Hypothalamus (tissue), 51 donors: ENCODE results near the gene TRIM10.
"Not testable (repeated sequence)": the region's sequence is repeated elsewhere in the genome, so short reads cannot be mapped to it uniquely, and the experiment has no call there.

Experiments
- DNase-seq, 51 donors: peaks; one replicate each; lab custom pipeline; 2025; lab: John Stamatoyannopoulos, UW

The TRIM10 gene

GRCh38 chr6:30131947-30132497 lies 29.0 kb downstream of the TRIM10 start:
- no peak for DNase-seq

DNA sequence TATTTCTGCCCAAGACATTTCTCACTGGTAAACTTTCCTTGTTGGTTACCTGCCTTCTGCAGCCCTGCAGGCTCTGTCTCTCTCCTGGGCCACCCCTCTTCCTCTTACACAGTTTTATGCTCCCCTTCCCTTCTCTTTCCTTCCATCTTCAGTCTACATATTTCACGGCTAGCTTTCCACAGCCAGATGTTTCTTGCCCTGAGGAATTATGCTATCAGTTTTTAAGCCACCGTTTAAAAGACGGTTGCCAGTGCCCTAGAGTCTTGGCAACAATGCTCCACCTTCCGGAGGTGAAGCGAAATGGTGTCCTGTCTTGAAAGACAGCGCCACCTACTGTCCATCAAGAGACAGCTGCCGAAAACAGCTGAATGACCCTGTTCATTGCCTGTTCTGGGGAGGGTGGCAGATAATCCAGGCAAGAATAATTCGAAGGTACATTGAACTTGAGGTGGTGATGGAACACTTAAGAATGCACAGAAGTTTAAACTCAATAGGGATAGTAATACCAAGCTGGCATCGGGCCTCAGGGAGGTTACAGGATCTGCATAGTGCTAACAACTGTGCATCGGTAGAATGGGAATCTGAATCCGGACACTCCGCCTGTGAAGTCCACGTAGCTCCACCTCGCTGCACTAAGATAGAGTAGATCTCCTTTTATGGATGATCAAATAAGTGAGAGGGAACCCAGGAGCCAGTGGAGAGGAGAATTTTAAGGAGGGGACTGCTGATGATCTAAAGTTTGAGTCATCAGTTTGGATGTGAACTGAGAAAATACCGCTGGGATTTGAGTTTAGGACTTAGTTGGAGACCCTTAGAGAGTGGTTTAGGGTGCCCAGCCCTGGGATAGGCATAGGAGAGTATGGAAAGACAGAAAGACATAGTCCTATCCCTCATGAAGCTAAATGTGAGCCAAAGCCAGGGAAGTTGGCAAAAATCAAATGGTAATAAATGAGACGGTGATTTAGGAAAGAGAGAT lies 29.8 kb downstream of the TRIM10 start:
- peak in 36 of 51 donors; percentile 1 to 74 (median 25) for DNase-seq

DNA sequence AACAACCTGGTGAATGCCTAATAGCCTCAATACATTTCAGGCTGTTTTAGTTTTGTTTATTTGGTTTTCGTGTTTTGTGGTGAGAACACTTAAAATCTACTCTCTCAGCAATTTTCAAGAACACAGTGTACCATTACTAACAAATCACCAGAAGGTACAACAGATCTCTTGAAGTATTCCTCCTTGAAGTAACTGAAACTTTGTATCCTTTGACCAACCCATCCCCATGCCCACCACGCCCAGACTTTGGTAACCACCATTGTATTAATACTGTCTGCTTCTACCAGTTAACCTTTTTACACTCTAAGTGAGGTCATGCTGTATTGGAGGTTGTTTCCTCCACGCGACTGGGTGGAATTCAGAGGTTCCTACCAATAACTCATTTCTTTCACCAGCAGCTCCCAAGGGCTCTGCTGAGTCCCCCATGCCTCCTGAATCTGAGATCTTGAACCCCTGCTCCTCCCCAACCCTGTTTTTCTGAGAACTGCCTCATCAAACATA lies 30.8 kb downstream of the TRIM10 start:
- DNase-seq, result no peak

GRCh38 chr6:30129265-30130178 lies 31.5 kb downstream of the TRIM10 start:
- no peak for DNase-seq

GRCh38 chr6:30127238-30128093 lies 33.5 kb downstream of the TRIM10 start:
- peak in 1 of 51 donors; percentile 2 for DNase-seq

DNA sequence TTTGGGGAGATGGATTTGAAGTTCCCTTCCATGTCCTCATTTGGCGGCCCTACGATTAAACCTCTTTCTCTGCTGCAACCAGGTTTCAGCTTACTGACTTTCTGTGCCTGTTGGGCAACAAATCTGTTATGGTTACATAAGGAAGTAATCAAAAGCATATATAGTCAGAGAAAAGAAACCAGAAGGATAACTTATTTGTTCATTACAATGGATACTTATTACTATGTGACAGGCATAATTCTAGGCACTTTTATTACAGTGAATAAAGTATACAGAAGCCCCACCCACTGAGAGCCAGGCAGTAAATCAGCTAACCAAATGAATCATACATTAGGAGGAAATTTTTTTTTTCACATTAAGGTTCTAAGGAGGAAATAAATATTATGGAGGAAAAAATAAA lies 38.5 kb downstream of the TRIM10 start:
- DNase-seq, result no peak

- no peak for DNase-seq
These were observed 39.3 kb downstream of the TRIM10 start for GRCh38 chr6:30121446-30122366.

GRCh38 chr6:30118691-30119090 lies 42.3 kb downstream of the TRIM10 start:
- not testable (repeated sequence) for DNase-seq

DNA sequence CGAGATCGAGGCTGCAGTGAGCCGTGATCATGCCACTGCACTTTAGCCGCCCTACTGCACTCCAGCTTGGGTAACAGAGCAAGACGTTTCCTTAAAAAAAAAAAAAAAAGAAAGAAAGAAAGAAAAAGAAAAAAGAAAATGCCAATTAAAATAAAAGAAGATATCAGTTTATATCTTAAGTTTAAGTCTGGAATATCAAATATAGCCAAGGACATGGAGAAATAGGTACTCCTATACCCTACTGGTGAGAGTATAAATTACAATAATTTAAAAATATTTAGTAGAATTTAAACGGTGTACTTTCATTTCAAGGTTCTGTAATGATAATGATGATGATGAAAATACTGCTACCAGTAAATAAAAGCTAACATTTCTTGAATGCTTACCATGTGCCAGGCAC lies 44.3 kb downstream of the TRIM10 start:
- no peak for DNase-seq

- DNase-seq, result no peak
These were observed 47.2 kb downstream of the TRIM10 start for GRCh38 chr6:30113841-30114240.

DNA sequence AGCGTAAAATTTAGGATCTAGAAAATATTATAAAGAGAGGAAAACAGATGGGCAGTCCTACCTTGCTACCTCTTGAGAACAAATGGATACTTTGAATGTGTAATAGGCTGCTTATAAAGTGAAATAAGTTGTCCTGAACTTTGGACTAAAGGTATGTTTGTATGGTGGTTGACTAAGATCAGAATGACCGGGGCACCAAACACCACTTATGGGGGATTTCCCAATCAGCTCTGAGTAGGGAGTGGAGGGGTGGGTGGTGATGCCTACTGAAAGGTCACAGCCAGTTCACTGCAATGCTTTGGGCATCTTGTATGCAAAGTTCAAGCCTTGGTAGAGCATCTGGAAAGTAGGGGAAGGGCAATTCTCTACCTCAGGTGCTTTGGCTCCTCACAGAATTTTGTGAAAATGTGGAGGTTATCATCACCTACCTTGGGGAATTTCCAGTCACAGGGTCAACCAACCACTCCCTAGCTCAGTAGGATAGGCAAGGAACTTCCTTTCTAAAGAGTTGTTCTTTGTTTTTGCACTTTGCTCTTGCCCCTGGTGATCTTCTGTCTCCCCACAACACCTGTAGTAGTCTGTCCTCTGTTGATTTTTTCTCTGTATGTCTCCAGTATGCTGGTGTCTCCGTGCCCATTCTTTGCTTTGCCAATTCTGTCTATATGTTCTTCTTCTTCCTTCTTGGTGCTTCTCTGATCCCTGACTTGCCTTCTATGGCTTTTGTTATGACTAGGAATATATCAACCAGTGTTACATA lies 47.8 kb downstream of the TRIM10 start, which contains the start of gene TRIM31:
Gene TRIM31, minus strand, starts transcription at position 88 of the 757 bp plus-strand sequence. CDS start 285 bp downstream, outside the sequence.
- DNase-seq, result no peak

GRCh38 chr6:30112402-30112994 lies 48.5 kb downstream of the TRIM10 start:
- no peak for DNase-seq

GRCh38 chr6:30111266-30111856 lies 49.6 kb downstream of the TRIM10 start:
- no peak for DNase-seq

- DNase-seq, result no peak
These were observed 56.4 kb downstream of the TRIM10 start for GRCh38 chr6:30104661-30105060.

GRCh38 chr6:30103872-30104179 lies 57.2 kb downstream of the TRIM10 start:
- DNase-seq, result no peak

DNA sequence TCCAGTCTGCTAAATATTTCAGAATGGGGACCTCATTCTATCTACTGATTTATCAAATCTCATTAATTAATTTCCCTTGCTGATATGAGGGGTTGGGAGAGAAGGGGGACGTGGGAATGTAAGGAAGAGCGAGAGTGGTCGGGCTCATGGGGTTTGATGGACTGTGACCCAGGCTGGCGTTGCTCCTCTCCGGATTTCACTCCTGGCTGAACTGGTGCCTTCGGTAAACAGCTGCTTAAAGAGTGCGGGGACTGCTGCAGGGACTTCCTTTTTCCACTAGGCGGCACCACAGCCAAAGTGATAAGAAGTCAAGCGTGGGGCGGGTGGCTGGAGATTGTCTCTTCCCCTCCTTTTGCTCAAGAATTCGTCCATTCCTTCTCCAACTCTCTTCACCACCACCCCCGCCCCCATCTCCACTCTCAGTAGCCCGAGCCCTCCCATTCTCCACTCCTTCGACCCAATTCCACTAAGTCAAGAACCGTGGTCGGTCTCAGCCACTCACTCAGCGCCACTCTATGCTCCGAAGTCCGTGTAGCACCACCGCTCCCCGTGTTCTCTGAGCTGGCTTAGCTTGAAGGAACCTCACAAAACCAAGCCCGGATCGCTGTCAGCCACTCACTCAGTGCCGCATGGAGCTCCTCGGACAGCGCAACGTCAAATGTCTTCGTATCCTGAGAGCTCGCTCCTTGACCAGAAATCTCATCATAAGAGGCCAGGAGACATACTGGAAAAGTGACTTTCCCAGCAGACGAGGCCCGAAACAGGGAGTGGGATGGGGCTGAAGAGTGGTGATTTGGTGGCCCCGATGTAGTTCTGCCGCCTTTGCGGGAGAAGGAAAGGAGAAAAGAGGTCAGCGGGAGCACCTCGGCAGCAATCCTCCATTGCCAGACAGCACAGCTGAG lies 57.8 kb downstream of the TRIM10 start:
- DNase-seq, result peak in 49 of 51 donors; percentile 8 to 87 (median 51)
